ENCODE measurements around the gene ZNF487. TPM values are rescaled to one million over a fixed set of nuclear protein-coding genes. Genes with fewer than 3 reads are reported as not detected.
A peak's percentile ranks its signal among the peaks of the same experiment; 100 is the strongest.

Gene ZNF487
- total and polyA plus RNA-seq, 10 of the 15 experiments (the other 5 are each of a cell fraction or from before 2014, with no cell fraction given) = 0.74 to 2.1 (median 1.1) TPM

GRCh38 chr10:43402176-43402575, 34.7 kb upstream of the ZNF487 start (continued):
- TF ChIP-seq E4F1 (IDR thresholded peaks at IDR 0.05; ENCODE audit: borderline replicate concordance, partially characterized antibody) (no peak), POLR2A (IDR thresholded peaks at IDR 0.05; ENCODE audit: low read depth, low read length) (no peak), CEBPZ (IDR thresholded peaks at IDR 0.05; ENCODE audit: low read depth, low read length) (no peak)

- intact Hi-C loops (cut with micrococcal nuclease; ENCODE audit: unreplicated experiment) = no loop called here
- SMC1A ChIA-PET (ENCODE audit: uncharacterized antibody, unreplicated experiment) = no interaction called here
- CTCF ChIA-PET = interaction anchor here (1.0 to 1.2 kb wide), 2 partner anchors 14 to 110 kb away, joined by 3 read pairs; no protein-coding TSS in a partner anchor
- Histone ChIP-seq H3K36me3 (ENCODE audit: control insufficient read depth in 2 of 2, insufficient read depth in 2 of 2, low read length in 1 of 2) (peaks cover 0 to 13% of the 10 kb centered on the region in 2 experiments; a peak in 3 of 4 replicates), H3K9ac (ENCODE audit: control insufficient read depth, insufficient read depth, low read length) (peak overlapping the region; percentile 19; the same call in 1 of the 2 replicates), H3K27me3 (replicated peaks in 1 of 2; ENCODE audit: control insufficient read depth in 2 of 2, insufficient read depth in 2 of 2, low read length in 1 of 2) (no peaks in the 10 kb centered on the region), H3K4me3 (peak overlapping the region; percentile 98), H3K4me1 (ENCODE audit: control insufficient read depth, insufficient read depth, low read length) (peaks cover 29% of the 10 kb centered on the region), H3K27ac (ENCODE audit: control insufficient read depth, insufficient read depth) (no peak overlapping the region; the same call in 1 of the 2 replicates), H2AFZ (ENCODE audit: control insufficient read depth, low read depth, low read length) (no peak overlapping the region), H3K4me2 (ENCODE audit: control insufficient read depth, insufficient read depth) (peak overlapping the region; percentile 76), H3K79me2 (ENCODE audit: control insufficient read depth, insufficient read depth, low read length) (peaks cover 100% of the 10 kb centered on the region), H4K20me1 (ENCODE audit: control insufficient read depth, insufficient read depth) (peaks cover 13% of the 10 kb centered on the region), H3K9me3 (replicated peaks; ENCODE audit: control insufficient read depth, insufficient read depth, low read length) (no peaks in the 10 kb centered on the region)
- DNase-seq (ENCODE audit: low read depth, low spot score) = no peak
- no peak for ATAC-seq
- TF ChIP-seq POLR2AphosphoS5 (IDR thresholded peaks at IDR 0.05; ENCODE audit: low read length) = 0 out of 2 replicates have a peak, but pooled peaks have one; percentile 20
- no peak for TF ChIP-seq CEBPB (IDR thresholded peaks at IDR 0.05; ENCODE audit: borderline replicate concordance in 1 of 2, low read depth in 2 of 2, low read length in 2 of 2)
- no peak for TF ChIP-seq IRF3 (IDR thresholded peaks at IDR 0.05)
- WGBS (ENCODE audit: insufficient coverage, insufficient replicate concordance, low lambda C conversion rate, missing lambda C conversion rate) = 45% methylated on average over 7 of the region's 7 CpGs
- no peak for FAIRE-seq
- in situ Hi-C loops (cut with MboI) = loop anchor here (10.0 to 25.0 kb wide), 4 partner anchors 266 to 1562 kb away; partner anchors contain the start of genes CSGALNACT2 and ZNF33B
- POLR2A ChIA-PET = interaction anchor here (0.8 kb wide), 1 partner anchor 51 kb away, joined by 3 read pairs; no protein-coding TSS in a partner anchor
- RAD21 ChIA-PET (ENCODE audit: unreplicated experiment) = no interaction called here
- no TSS peak for BruUV-seq (replicated peaks)
These were observed 33.9 kb upstream of the ZNF487 start for GRCh38 chr10:43402880-43403452.

Measured in GM12878 (cell line).